ENCODE results near the gene CD9.

CD9 gene

DNA sequence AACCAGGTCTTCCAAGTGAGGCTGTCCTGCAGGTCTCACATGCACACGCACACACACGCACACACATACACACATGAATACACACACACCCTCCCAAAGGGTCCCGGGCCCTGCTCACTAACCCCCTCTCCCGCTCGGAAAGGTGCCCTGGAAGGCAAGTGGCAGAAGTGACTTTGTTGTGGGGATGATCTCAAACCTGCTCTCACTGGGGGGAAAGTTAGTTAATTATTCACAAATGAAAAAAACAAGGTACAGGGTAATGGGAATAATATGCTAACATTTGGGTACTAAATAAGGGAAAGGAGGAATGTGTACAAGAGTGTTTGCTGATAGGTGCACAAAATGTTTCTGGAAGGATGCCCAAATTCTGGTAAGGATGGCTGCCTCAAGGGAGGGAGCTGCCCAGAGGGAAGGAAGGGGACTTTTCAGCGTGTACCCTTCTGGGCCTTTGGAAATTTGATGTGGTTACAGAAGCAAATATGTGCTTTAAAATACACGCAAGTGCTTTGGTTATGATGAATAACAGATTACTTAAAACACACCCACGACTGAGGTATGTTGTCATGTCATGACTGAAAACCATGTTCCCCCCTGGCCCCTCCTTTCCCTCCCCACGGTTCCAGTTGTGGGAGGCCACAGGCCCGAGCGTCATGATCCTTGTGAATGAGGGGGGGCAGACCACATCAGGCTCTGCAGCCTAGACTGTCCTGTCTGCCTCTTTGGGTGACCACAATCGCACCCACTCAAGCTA is 66.9 kb downstream of the CD9 start:
- CTCF ChIA-PET, result no interaction called here
- no peak for DNase-seq (ENCODE audit: extremely low spot score)
- POLR2A ChIA-PET, result interaction anchor here (0.6 kb wide), 1 partner anchor 37 kb away, joined by 3 read pairs; no protein-coding TSS in a partner anchor
- TF ChIP-seq FOXK2 (IDR thresholded peaks at IDR 0.05) (no peak), L3MBTL2 (conservative IDR thresholded peaks at IDR 0.05) (no peak), HDGF (IDR thresholded peaks at IDR 0.05; ENCODE audit: borderline replicate concordance) (no peak), NFRKB (IDR thresholded peaks at IDR 0.05) (no peak), ELF4 (IDR thresholded peaks at IDR 0.05) (no peak), TARDBP (IDR thresholded peaks at IDR 0.05) (no peak), CTBP1 (IDR thresholded peaks at IDR 0.05; ENCODE audit: borderline replicate concordance) (no peak), ARNT (IDR thresholded peaks at IDR 0.05) (no peak), SP1 (IDR thresholded peaks at IDR 0.05) (no peak), BHLHE40 (IDR thresholded peaks at IDR 0.05; ENCODE audit: borderline replicate concordance) (no peak), FOXA1 (IDR thresholded peaks at IDR 0.05) (no peak), ZNF384 (IDR thresholded peaks at IDR 0.05) (no peak), LEF1 (IDR thresholded peaks at IDR 0.05; ENCODE audit: borderline replicate concordance) (no peak), FOXM1 (IDR thresholded peaks at IDR 0.05; ENCODE audit: borderline replicate concordance) (no peak)

DNA sequence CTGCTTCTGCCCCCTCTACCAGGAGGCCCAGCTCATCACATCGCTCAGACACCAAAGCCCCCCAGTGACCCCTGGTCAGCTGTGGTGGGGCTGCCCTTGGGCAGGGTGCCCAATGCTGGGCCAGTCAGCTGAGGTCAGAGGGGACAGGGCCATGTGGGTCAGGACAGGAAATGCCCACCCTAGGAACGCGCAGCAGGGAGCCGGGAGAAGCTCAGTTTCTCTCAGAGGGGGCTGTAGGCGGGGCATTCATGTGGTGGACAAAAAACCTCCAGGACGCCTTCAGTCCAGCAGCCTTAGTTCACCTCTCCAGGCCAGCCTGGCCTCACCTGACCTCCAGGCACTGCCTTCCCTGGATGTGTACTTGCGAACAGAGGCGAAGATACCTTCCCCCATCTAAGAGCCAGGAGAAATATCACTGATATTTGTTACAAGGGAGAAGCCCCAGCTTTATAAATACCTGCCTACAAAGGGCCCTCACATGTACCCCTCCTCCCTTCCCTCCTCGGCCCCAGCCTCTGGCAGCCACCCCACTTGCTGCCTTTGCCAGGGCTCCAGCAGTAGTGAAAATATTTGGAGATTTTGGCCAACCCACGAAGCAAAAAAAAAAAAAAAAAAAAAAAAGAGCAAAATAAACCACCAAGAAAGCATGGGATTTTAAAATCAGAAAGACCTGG is 68.4 kb downstream of the CD9 start:
- ChIA-PET CTCF (interaction anchor here (0.7 kb wide), 1 partner anchor 75 kb away, joined by 3 read pairs; no protein-coding TSS in a partner anchor), POLR2A (no interaction called here)
- TF ChIP-seq BHLHE40 (IDR thresholded peaks at IDR 0.05; ENCODE audit: borderline replicate concordance) (no peak), FOXA1 (IDR thresholded peaks at IDR 0.05) (no peak), ELF4 (IDR thresholded peaks at IDR 0.05) (no peak), L3MBTL2 (conservative IDR thresholded peaks at IDR 0.05) (no peak), NFRKB (IDR thresholded peaks at IDR 0.05) (no peak), FOXK2 (IDR thresholded peaks at IDR 0.05) (no peak), ARNT (IDR thresholded peaks at IDR 0.05) (no peak), TARDBP (IDR thresholded peaks at IDR 0.05) (no peak)
- no peak for DNase-seq (ENCODE audit: extremely low spot score)

DNA sequence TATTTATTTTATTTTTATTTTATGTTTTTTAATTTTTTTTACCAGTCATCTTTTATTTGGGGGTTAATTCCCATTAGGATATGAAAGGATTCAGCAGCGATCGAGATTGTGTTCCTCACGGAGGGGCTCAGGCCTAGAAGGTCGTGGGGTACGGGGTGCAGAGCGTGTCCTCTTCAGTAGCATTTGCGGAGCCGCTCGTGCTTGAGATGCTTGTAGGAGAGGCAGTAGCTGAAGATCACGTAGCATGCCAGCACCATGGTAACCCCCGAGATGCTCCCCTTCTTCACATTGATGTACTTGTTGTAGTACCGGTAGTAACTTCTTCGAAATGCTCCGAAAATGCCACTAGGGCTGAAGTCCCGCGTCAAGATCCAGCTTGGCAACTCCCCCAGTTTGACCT is 69.8 kb downstream of the CD9 start:
- no peak for TF ChIP-seq SP1 (IDR thresholded peaks at IDR 0.05)
- TF ChIP-seq HDGF (IDR thresholded peaks at IDR 0.05; ENCODE audit: borderline replicate concordance), result no peak
- no peak for TF ChIP-seq FOXM1 (IDR thresholded peaks at IDR 0.05; ENCODE audit: borderline replicate concordance)
- TF ChIP-seq FOXA1 (IDR thresholded peaks at IDR 0.05), result no peak
- TF ChIP-seq PKNOX1 (IDR thresholded peaks at IDR 0.05), result no peak
- no peak for TF ChIP-seq ZNF384 (IDR thresholded peaks at IDR 0.05)
- TF ChIP-seq SUZ12 (IDR thresholded peaks at IDR 0.05), result no peak
- TF ChIP-seq L3MBTL2 (conservative IDR thresholded peaks at IDR 0.05), result no peak
- no peak for TF ChIP-seq ARNT (IDR thresholded peaks at IDR 0.05)
- no peak for TF ChIP-seq BHLHE40 (IDR thresholded peaks at IDR 0.05; ENCODE audit: borderline replicate concordance)
- TF ChIP-seq TARDBP (IDR thresholded peaks at IDR 0.05), result no peak
- TF ChIP-seq CTBP1 (IDR thresholded peaks at IDR 0.05; ENCODE audit: borderline replicate concordance), result no peak
- no peak for TF ChIP-seq FOXK2 (IDR thresholded peaks at IDR 0.05)
- TF ChIP-seq LEF1 (IDR thresholded peaks at IDR 0.05; ENCODE audit: borderline replicate concordance), result no peak
- TF ChIP-seq ELF4 (IDR thresholded peaks at IDR 0.05), result no peak
- no peak for TF ChIP-seq NFRKB (IDR thresholded peaks at IDR 0.05)
- DNase-seq (ENCODE audit: extremely low spot score), result no peak
- CTCF ChIA-PET, result interaction anchor here (1.2 kb wide), 1 partner anchor 9 kb away, joined by 3 read pairs; no protein-coding TSS in a partner anchor
- POLR2A ChIA-PET, result no interaction called here

DNA sequence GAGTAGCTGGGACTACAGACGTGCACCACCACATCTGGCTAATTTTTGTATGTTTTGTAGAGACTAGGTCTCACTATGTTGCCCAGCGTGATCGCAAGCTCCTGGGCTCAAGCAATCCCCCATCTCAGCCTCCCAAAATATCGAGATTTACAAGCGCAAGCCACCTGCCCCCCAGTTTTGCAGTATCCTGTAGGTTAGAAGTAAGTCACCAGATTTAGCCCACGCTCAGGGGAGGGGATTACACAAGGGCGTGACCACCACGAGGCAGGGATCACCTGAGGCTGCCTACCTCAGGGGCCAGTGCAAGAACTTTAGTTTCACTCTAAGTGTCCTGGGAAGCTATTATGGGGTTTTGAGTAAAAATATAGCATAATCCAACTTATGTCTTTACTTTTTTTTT is 71.1 kb downstream of the CD9 start:
- ChIA-PET CTCF (no interaction called here), POLR2A (no interaction called here)
- DNase-seq (ENCODE audit: extremely low spot score), result no peak
- TF ChIP-seq FOXA1 (IDR thresholded peaks at IDR 0.05) (no peak), ARNT (IDR thresholded peaks at IDR 0.05) (no peak), LEF1 (IDR thresholded peaks at IDR 0.05; ENCODE audit: borderline replicate concordance) (no peak), ELF4 (IDR thresholded peaks at IDR 0.05) (no peak), NFRKB (IDR thresholded peaks at IDR 0.05) (no peak), SP1 (IDR thresholded peaks at IDR 0.05) (no peak), HDGF (IDR thresholded peaks at IDR 0.05; ENCODE audit: borderline replicate concordance) (no peak), PKNOX1 (IDR thresholded peaks at IDR 0.05) (no peak), BHLHE40 (IDR thresholded peaks at IDR 0.05; ENCODE audit: borderline replicate concordance) (no peak), FOXM1 (IDR thresholded peaks at IDR 0.05; ENCODE audit: borderline replicate concordance) (no peak), L3MBTL2 (conservative IDR thresholded peaks at IDR 0.05) (no peak), ZNF384 (IDR thresholded peaks at IDR 0.05) (no peak), TARDBP (IDR thresholded peaks at IDR 0.05) (no peak), FOXK2 (IDR thresholded peaks at IDR 0.05) (no peak), CTBP1 (IDR thresholded peaks at IDR 0.05; ENCODE audit: borderline replicate concordance) (no peak), SUZ12 (IDR thresholded peaks at IDR 0.05) (no peak)

- CTCF ChIA-PET, result interaction anchor here (0.9 to 7.7 kb wide), 3 partner anchors 12 to 77 kb away, joined by 4 to 90 read pairs (median 11); partner anchors contain the start of gene CD9
- POLR2A ChIA-PET, result interaction anchor here (0.6 to 1.3 kb wide), 3 partner anchors 8 to 323 kb away, joined by 3 to 6 read pairs (median 3); partner anchors contain the start of gene CD9
- no peak for DNase-seq (ENCODE audit: extremely low spot score)
- TF ChIP-seq FOXK2 (IDR thresholded peaks at IDR 0.05) (no peak), L3MBTL2 (conservative IDR thresholded peaks at IDR 0.05) (no peak), TARDBP (IDR thresholded peaks at IDR 0.05) (no peak), ELF4 (IDR thresholded peaks at IDR 0.05) (no peak), CTBP1 (IDR thresholded peaks at IDR 0.05; ENCODE audit: borderline replicate concordance) (no peak), HDGF (IDR thresholded peaks at IDR 0.05; ENCODE audit: borderline replicate concordance) (no peak), ZNF384 (IDR thresholded peaks at IDR 0.05) (no peak), PKNOX1 (IDR thresholded peaks at IDR 0.05) (no peak), FOXA1 (IDR thresholded peaks at IDR 0.05) (no peak), FOXM1 (IDR thresholded peaks at IDR 0.05; ENCODE audit: borderline replicate concordance) (no peak), LEF1 (IDR thresholded peaks at IDR 0.05; ENCODE audit: borderline replicate concordance) (no peak), ARNT (IDR thresholded peaks at IDR 0.05) (no peak), SP1 (IDR thresholded peaks at IDR 0.05) (no peak)
These were observed 72.4 kb downstream of the CD9 start for GRCh38 chr12:6272300-6273204.

Measured in HEK293T (cell line).